Measurements from ENCODE around the gene STK33.

DNA sequence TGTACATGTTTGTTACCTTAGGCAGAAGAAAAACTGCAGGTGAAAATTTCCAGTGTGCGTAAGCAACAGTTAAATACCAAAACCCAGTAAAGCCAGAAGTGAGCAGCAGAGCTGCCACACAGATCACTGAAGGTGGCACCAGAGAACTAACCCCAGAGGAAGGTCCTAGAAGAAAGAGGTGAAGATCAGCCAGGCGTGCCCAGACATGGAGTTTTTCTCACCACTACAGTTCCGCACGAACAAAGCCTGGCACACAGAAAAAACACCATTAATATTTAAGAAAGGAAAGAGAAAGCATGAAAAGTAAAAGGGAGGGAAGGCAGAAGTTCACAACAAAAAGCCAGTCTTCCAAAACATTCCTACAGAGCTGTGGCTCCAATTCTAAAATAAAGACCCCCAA lies 60.7 kb downstream of the STK33 start:
- TF ChIP-seq TAF1 (IDR thresholded peaks at IDR 0.05; ENCODE audit: low read depth, low read length) (no peak), POLR2A (IDR thresholded peaks at IDR 0.05; ENCODE audit: low read depth, low read length) (no peak), POLR2AphosphoS5 (IDR thresholded peaks at IDR 0.05; ENCODE audit: low read depth, low read length) (no peak), SPI1 (IDR thresholded peaks at IDR 0.05; ENCODE audit: low read depth, low read length) (0 out of 2 replicates have a peak, but pooled peaks have one; percentile 19), POU2F2 (IDR thresholded peaks at IDR 0.05; ENCODE audit: low read depth, low read length) (no peak)

Measured in GM12891 (cell line).